Middle frontal gyrus (tissue), 1 donor: ENCODE measurements around the gene ERF.
"Not testable (repeated sequence)": the region's sequence is repeated elsewhere in the genome, so short reads cannot be mapped to it uniquely, and the experiment has no call there.

Experiments used
- DNase-seq: peaks from one replicate; pipeline ENCODE4 v3.0.0-alpha.2; 2015; ENCODE audit warnings: low spot score; ENCODE audit errors: extremely low spot score

Gene ERF

GRCh38 chr19:42275517-42275916 is 20.6 kb upstream of the ERF start:
- no peak for DNase-seq

- no peak for DNase-seq
Measured at GRCh38 chr19:42275103-42275502, 20.2 kb upstream of the ERF start.

- DNase-seq, result no peak
Measured at GRCh38 chr19:42274065-42274682, 19.2 kb upstream of the ERF start.

GRCh38 chr19:42273407-42274064 is 18.6 kb upstream of the ERF start:
- no peak for DNase-seq

- DNase-seq, result no peak
Measured at GRCh38 chr19:42272989-42273406, 18.1 kb upstream of the ERF start.

- no peak for DNase-seq
Measured at GRCh38 chr19:42272535-42272897, 17.6 kb upstream of the ERF start.

- no peak for DNase-seq
Measured at GRCh38 chr19:42271861-42272534, 17.1 kb upstream of the ERF start.

- DNase-seq, result no peak
Measured at GRCh38 chr19:42271045-42271419, 16.1 kb upstream of the ERF start.

- DNase-seq, result no peak
Measured at GRCh38 chr19:42270346-42271044, 15.6 kb upstream of the ERF start.

GRCh38 chr19:42269478-42270345 is 14.8 kb upstream of the ERF start:
- DNase-seq, result no peak

- DNase-seq, result peak; percentile 100
Measured at GRCh38 chr19:42268704-42269477, 14.0 kb upstream of the ERF start, which contains the start of gene CIC. TSS of gene CIC (plus strand) at chr19:42269252. CDS start at chr19:42271784, 2,532 bp downstream.

- peak; percentile 98 for DNase-seq
Measured at GRCh38 chr19:42268142-42268703, 13.3 kb upstream of the ERF start.

- no peak for DNase-seq
Measured at GRCh38 chr19:42267644-42268141, 12.8 kb upstream of the ERF start.

GRCh38 chr19:42266928-42267603 is 12.1 kb upstream of the ERF start:
- not testable (repeated sequence) for DNase-seq

- DNase-seq, result not testable (repeated sequence)
Measured at GRCh38 chr19:42266105-42266504, 11.2 kb upstream of the ERF start.

- DNase-seq, result no peak
Measured at GRCh38 chr19:42261763-42262162, 6.8 kb upstream of the ERF start.

- DNase-seq, result not testable (repeated sequence)
Measured at GRCh38 chr19:42257842-42258241, 2.9 kb upstream of the ERF start.

- no peak for DNase-seq
Measured at GRCh38 chr19:42255766-42256745, 1.1 kb upstream of the ERF start.
